GM12891 (cell line): ENCODE data around the gene KDM4C.

ENCODE experiments used
- POLR2A ChIP-seq: IDR thresholded peaks from 2 replicates; pipeline ENCODE4 v1.6.1; 2011; ENCODE audit warnings: low read depth, low read length, control low read depth
- POLR2AphosphoS5 ChIP-seq: IDR thresholded peaks from 2 replicates; pipeline ENCODE4 v1.6.1; 2011; ENCODE audit warnings: low read depth, low read length, control low read depth
- POU2F2 ChIP-seq: IDR thresholded peaks from 2 replicates; pipeline ENCODE4 v1.6.1; 2011; ENCODE audit warnings: low read depth, mild to moderate bottlenecking, control low read depth, low read length, moderate library complexity
- SPI1 ChIP-seq: IDR thresholded peaks from 2 replicates; pipeline ENCODE4 v1.6.1; 2011; ENCODE audit warnings: low read depth, low read length, control low read depth
- TAF1 ChIP-seq: IDR thresholded peaks from 2 replicates; pipeline ENCODE4 v1.6.1; 2011; ENCODE audit warnings: low read depth, low read length, control low read depth

DNA sequence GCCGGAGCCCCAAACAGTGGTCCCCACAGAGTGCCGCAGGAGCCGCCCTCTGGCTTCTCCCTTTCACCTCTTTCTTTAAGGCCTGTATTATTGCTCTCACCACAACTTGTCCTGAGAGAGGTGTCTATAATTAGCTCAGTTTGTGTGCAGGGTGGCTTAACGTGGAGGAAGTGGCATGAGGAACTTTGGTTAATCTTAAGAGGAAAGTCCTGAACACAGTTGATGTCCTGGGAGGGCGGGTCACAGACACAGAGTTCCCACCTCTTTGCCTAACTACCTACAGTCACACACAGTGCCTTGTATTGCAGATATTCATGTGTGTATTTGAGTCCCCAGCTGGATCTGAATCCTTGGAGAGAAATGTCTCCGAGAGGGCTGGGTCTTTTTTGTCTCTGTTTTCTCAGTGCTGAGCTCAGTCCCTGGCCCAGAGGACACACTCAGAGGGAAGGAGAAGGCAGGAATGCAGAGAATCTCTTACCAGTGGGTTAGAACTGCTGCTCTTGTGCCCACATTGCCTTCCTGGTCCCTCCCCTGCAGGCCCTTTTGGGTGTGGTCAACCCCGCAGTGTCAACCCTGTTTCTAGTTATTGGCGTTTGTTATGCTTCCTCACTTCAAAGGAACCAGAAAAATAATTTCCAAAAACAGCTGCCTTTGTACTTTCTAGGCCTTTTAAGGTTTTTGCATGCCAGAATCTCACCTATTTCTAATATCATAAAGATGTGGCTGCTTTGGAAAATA, 392.5 kb downstream of the KDM4C start:
- no peak for TF ChIP-seq POLR2A
- TF ChIP-seq TAF1: no peak
- no peak for TF ChIP-seq POLR2AphosphoS5
- TF ChIP-seq SPI1: no peak
- no peak for TF ChIP-seq POU2F2
